HFFc6 (cell line): ENCODE measurements around the gene NDUFAF7. TPM values are rescaled to one million over a fixed set of nuclear protein-coding genes. Genes with fewer than 3 reads are reported as not detected.

Source experiments
- DNase-seq: peaks from one replicate; pipeline ENCODE4 v3.0.0-alpha.2; 2018
- H3K27ac Mint-ChIP-seq: 2 replicates; pipeline ENCODE4 v1.8.0; 2020; ENCODE audit warnings: mild to moderate bottlenecking, mixed read lengths
- H3K27me3 Mint-ChIP-seq: 2 replicates; pipeline ENCODE4 v1.8.0; 2021; ENCODE audit warnings: mild to moderate bottlenecking, moderate library complexity, mixed read lengths; ENCODE audit not compliant: insufficient read depth
- H3K36me3 Mint-ChIP-seq: 2 replicates; pipeline ENCODE4 v1.8.0; 2021; ENCODE audit warnings: low read depth, mixed read lengths
- H3K4me1 Mint-ChIP-seq: 2 replicates; pipeline ENCODE4 v1.8.0; 2020; ENCODE audit warnings: low read depth, mixed read lengths
- H3K4me3 Mint-ChIP-seq: 2 replicates; pipeline ENCODE4 v1.8.0; 2020; ENCODE audit warnings: mild to moderate bottlenecking, moderate library complexity, mixed read lengths
- H3K9me3 Mint-ChIP-seq: 2 replicates; pipeline ENCODE4 v1.8.0; 2020; ENCODE audit warnings: mild to moderate bottlenecking, mixed read lengths
- total RNA-seq, 6 experiments: library from RNA; stranded (reverse); fragmentation: NEBNext Ultra II Directional; extraction: Animal tissue kit (Norgen Biotek cat#: 25700); gene quantifications; 2 replicates in 1 of 6; 3 replicates in 5 of 6; pipeline ENCODE4 v1.2.3, GENCODE V29; 2021
- TF ChIP-seq, protein P1 (sequence below): fragments of 200-600 bp; sonication (generic); IDR thresholded peaks from 2 replicates; pipeline ENCODE4 v1.5.0; 2021; ENCODE audit warnings: antibody characterized with exemption, mild to moderate bottlenecking

NDUFAF7 gene
- total RNA-seq, 6 experiments from 2014 or later: 10.2 to 13.6 (median 12.1) TPM

DNA sequence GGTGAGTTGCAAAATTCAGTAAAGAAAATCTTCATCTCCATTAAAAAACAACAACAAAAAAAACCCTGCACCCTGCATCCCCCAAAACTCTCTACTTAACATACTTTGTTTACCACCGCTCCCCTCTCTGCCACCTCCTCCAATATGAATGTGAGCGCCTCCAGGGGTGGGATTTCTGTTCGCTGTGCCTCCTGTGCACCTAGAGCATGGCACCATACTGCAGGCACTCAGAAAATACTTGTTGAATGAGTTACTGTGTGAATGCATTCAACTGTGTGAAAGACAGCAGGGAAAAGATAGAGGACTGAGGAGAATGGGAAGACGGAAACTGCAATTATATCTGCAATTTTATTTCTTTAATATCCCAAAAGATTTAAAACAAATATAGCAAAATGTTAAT, 4.6 kb upstream of the NDUFAF7 start:
- no peak overlapping the region for H3K27ac Mint-ChIP-seq
- H3K4me3 Mint-ChIP-seq: no peak overlapping the region
- H3K9me3 Mint-ChIP-seq: no peaks in the 10 kb centered on the region
- TF ChIP-seq, protein P1, sequence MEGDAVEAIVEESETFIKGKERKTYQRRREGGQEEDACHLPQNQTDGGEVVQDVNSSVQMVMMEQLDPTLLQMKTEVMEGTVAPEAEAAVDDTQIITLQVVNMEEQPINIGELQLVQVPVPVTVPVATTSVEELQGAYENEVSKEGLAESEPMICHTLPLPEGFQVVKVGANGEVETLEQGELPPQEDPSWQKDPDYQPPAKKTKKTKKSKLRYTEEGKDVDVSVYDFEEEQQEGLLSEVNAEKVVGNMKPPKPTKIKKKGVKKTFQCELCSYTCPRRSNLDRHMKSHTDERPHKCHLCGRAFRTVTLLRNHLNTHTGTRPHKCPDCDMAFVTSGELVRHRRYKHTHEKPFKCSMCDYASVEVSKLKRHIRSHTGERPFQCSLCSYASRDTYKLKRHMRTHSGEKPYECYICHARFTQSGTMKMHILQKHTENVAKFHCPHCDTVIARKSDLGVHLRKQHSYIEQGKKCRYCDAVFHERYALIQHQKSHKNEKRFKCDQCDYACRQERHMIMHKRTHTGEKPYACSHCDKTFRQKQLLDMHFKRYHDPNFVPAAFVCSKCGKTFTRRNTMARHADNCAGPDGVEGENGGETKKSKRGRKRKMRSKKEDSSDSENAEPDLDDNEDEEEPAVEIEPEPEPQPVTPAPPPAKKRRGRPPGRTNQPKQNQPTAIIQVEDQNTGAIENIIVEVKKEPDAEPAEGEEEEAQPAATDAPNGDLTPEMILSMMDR: no peak
- peaks cover 14% of the 10 kb centered on the region; the same call in 1 of the 2 replicates for H3K36me3 Mint-ChIP-seq
- H3K27me3 Mint-ChIP-seq: no peaks in the 10 kb centered on the region
- no peak for DNase-seq
- H3K4me1 Mint-ChIP-seq: peaks cover 20% of the 10 kb centered on the region

DNA sequence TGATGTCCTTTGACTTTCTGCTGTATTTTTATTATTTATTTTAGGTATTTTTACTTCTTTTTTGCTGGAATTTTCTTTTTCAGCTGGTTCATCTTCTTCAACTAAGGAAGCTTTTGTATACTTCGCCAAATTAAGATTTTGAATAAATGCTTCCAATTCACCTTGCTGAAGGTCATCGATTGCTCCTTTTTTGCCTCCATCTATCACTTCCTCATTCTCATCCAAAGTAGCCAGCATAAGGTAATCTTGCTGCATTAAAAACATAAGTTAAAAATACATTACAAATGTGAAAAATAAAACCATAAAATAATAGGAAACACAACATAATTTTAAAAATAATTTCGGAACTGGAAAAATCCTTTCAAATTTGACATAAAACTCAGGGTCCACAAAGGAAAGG, 2.7 kb upstream of the NDUFAF7 start:
- no peaks in the 10 kb centered on the region for H3K9me3 Mint-ChIP-seq
- no peak overlapping the region for H3K27ac Mint-ChIP-seq
- H3K4me1 Mint-ChIP-seq: peaks cover 20% of the 10 kb centered on the region
- no peaks in the 10 kb centered on the region for H3K27me3 Mint-ChIP-seq
- no peak overlapping the region for H3K4me3 Mint-ChIP-seq
- peaks cover 13% of the 10 kb centered on the region; the same call in 1 of the 2 replicates for H3K36me3 Mint-ChIP-seq
- DNase-seq: no peak
- TF ChIP-seq, protein P1: no peak

DNA sequence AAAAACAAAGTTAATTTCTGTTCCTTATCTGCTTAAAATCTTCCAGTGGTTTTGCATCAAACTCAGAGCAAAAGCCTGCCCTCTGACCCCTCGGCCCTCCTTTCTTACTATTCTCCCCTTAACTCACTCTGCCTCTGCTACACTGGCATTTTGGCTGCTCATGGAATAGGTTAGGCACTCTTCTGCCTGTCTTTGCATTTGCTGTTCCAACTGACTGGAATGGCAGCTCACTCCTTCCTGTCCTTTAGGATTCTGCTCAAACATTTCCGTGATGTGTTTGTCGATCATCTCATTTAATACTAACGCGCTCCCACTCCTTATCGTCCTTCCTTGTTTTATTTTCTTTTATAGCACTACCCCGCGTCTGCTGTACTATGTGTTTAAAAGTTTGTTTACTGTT, 877 bp upstream of the NDUFAF7 start:
- DNase-seq: no peak
- Mint-ChIP-seq H3K4me1 (peaks cover 12% of the 10 kb centered on the region), H3K27me3 (no peaks in the 10 kb centered on the region; the same call in 1 of the 2 replicates), H3K9me3 (no peaks in the 10 kb centered on the region), H3K27ac (no peak overlapping the region), H3K4me3 (no peak overlapping the region), H3K36me3 (peaks cover 12% of the 10 kb centered on the region)
- TF ChIP-seq, protein P1: no peak

DNA sequence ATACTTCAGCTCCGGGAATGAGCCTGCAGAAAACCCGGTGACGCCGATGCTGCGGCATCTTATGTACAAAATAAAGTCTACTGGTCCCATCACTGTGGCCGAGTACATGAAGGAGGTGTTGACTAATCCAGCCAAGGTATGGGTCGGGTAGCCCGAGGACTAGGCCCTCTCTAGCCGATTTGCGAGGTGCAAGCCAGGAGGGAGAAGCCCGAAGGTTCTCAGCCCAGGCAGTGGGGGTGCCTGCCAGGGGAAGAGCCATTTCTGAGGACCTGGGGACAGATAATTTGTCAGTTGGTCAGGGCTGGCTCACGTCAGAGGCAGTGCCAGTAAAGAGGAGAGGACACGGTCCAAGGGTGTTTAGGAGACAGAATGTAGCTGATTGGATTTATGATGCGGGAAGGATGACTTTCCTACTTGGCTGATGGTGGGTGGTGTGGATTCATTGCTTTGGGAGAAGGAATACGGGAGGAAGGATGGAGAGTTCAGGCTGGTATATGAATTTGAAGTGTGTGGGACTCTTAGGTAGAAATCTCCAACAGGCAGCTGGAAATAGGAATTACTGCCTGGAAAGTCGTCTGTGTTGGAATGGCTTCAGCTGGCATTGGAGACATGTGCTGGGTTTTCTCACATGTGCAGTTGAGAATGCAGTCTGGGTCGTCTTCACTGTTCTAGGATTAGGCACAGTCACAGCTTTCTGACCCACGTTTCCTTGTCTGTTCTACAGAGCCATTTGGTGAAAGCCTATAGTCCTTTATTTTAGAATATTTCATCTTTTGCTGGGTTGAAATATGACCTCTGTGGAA, 874 bp downstream of the NDUFAF7 start:
- no peaks in the 10 kb centered on the region for H3K9me3 Mint-ChIP-seq
- H3K36me3 Mint-ChIP-seq: peaks cover 13% of the 10 kb centered on the region
- H3K4me3 Mint-ChIP-seq: no peak overlapping the region
- H3K4me1 Mint-ChIP-seq: peaks cover 6% of the 10 kb centered on the region; the same call in 1 of the 2 replicates
- DNase-seq: peak; percentile 30
- TF ChIP-seq, protein P1: no peak
- no peak overlapping the region for H3K27ac Mint-ChIP-seq
- no peaks in the 10 kb centered on the region; the same call in 1 of the 2 replicates for H3K27me3 Mint-ChIP-seq

DNA sequence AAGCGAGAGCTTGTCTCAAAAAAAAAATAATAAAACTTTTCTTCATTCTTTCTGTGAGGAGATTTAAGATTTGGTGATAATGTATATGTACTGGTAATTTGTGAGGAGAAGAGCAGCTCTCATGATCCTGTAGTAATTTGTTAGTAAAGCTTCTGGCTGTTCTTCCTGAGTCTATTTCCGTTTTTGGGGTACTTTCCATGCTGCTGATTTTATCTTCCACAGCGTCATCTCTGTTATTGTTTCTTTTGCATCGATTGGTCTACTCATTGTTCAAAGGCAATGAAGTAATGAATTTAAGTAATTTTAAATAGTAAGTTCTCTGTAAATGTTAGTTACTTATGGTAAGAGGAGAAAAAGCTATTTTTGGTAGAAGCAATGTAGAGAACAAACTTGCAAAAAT, 12.0 kb downstream of the NDUFAF7 start:
- Mint-ChIP-seq H3K4me1 (peaks cover 9% of the 10 kb centered on the region), H3K9me3 (no peaks in the 10 kb centered on the region), H3K27ac (no peak overlapping the region), H3K4me3 (no peak overlapping the region), H3K27me3 (no peaks in the 10 kb centered on the region; the same call in 1 of the 2 replicates), H3K36me3 (peaks cover 45% of the 10 kb centered on the region)
- DNase-seq: no peak
- TF ChIP-seq, protein P1: no peak
